GM19468 (cell line): ENCODE results near the gene GAD2.

ENCODE experiments used
- ATAC-seq: cut with Tn5 transposase; IDR thresholded peaks from one replicate; pipeline ENCODE4 v1.9.1; 2021; ENCODE audit warnings: mild to moderate bottlenecking, moderate library complexity, moderate number of reproducible peaks; ENCODE audit not compliant: unreplicated experiment; ENCODE audit errors: extremely low read depth

The GAD2 gene

DNA sequence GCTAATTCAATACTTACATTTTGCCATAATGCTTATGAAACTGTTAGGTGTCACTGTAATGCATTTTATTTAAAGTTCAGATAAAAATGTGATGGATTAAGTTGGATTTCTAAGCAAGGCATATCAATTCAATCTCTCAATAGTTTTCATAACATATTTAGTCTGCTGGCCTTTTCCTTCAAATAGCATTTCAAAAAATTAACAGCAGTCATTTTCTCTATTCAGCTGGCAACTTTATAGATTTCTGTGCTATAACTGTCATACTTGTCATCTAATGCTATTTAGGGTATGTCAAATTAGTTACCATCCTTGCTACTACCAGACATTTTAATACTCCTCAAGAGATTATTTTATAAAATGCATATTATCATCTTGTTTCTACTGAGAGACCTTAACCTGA, 4.3 kb downstream of the GAD2 start:
- ATAC-seq = no peak

DNA sequence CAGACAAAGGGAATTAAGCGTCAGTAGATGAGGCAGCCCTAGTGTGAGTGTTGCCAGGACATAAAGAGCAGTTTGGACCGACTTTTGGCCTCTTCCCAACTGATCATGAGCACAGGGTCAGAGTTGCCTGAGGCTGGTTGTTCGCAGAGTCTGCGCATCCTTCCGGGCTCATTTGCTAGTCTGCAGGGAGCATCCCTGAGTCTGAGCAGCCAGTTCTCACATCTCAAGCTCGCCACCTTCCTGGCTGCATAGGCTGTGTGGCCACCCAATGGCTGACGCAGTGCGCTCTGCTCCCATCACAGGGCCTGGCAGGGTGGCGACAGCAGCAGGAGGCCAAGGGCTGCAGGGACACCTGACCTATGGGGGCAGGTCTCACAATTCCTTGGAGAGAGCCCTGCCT, 5.0 kb downstream of the GAD2 start:
- ATAC-seq = no peak

DNA sequence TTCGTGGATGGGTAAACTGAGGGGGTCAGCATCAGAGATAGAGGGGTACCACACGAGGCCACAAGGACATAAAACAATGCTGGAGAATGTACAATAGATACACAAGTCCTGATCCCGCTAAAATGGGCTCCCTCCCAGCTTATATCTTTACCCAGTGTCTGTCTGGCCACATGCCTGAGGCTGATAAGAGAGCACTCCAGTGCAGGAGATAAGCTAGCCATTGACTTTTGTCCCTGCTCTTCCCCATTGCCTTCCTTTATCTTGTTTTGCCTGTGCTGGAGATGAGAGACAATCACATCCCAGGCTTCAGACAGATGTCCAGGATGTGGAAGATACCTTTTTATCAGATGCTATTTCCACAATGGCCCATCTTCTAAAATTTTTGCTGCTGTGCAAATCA, 6.0 kb downstream of the GAD2 start:
- ATAC-seq = no peak

DNA sequence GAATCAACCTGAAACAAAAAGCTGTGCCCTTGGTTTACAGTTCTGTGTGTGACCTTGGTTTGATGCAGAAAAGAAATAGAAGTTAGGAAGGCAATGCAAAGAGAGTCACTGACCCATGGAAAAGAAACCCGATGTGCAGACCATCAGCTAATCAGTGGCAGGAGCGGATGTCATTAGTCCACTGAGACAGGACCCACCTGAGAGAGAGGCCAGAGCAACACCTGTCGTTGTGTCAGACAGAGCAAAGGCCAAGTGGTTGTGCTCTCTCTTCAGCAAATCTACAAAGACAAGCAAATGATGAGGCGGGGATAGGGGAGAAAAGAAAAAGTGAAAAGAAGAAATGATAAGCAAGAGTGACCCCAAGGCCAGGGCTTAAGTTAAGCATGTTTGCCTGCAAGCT, 8.7 kb downstream of the GAD2 start:
- no peak for ATAC-seq

DNA sequence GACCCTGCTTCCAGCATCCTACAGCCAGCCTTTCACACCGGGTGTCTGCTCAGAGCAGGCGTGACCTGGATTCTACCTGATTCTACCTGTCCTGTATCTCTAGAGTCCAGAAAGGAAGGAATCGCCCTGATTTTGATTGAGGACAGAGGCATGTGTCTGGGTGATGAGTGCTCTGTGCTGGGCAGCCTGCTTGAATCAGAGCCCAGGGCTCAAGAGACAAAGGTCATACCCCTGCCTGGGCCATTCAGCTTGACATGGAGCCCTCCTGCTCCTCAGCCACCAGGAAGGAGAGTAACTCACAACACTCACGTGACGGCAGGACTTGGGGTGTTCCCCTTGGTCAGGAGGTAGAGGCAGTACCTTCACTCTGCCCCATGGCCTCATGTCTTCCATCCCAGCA, 11.2 kb downstream of the GAD2 start:
- no peak for ATAC-seq

DNA sequence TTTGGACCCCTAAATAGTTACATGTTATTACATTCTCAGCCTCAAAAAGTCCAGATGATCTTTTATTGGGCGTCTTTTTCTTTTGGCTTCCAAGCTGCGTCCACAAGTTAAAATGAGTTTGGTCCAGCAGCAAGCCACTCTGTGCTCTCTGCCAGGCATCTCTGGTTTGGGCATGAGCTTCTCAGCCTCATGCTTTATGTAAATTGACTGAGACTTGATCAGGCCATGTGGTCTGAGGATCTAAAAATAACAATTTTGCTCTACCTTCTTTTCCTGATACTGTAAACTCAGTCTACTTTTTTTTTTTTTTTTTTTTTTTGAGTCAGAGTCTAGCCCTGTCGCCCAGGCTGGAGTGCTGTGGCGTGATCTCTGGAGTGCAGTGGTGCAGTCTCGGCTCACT, 15.6 kb downstream of the GAD2 start:
- ATAC-seq = no peak

DNA sequence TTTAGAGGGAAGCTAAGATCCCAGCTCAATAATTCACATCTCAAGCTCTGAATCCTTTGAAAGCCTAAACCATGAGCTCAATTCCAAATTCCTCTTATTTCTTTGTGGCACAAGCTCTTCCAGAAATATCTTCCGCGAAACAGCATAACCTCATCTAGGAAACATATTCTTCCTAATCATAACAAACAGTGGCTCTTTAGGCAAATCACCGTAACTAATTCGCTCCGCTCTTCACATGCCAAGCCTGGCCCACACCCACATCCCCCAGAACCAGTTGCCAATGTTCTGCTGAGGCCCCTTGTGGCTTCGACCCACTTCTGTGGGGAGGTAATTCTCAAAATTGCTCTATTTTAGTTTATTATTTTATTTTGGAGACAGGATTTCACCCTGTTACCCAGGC, 19.2 kb downstream of the GAD2 start:
- no peak for ATAC-seq

DNA sequence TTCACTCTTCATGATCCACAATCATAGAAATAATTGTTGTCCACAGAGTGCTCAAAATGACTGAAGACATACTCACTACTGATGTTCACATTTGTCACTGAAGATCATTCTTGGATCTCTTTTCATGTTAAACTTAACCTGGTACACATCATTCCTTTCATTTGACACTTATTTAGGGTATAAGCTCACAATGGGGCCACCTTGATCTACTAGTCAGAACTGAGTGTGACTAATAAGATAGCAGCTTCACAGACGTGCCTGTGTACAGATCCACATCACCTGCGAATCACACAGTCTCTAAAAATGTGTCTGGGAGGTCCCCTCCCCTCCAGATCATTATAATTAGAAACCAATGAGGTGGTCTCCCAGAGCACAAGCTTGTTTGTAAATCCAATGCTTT, 21.8 kb downstream of the GAD2 start:
- no peak for ATAC-seq

DNA sequence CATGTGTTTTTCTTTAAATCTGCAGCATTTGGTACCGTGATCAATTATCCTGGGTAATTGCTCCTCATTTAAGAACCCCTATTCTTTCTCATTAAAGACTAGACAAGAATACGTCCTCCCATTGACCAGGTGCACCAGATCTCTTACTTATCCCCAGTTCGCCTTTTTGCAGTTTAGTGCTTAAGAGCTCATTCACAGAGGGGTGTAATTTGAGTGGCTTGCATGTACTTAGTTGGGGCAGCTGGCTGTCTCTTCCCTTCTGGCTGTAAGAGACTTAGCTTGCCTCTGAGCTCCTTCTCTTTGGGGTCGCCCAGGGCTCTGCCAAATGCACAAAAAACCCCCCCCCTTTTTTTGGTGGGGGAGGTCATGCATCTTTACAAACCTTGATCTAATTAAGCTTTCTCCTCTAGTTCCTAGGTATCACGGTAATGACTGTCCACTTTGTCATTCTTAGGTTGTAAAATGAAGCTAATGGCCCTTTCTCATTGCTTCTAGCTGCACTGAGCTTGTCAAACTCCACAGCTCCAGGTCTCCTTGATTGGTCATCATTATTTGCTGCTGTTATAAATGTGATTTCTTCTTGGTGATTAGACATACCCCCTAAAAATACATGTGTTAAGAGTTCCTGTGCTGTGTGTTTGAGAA, 26.3 kb downstream of the GAD2 start:
- no peak for ATAC-seq

DNA sequence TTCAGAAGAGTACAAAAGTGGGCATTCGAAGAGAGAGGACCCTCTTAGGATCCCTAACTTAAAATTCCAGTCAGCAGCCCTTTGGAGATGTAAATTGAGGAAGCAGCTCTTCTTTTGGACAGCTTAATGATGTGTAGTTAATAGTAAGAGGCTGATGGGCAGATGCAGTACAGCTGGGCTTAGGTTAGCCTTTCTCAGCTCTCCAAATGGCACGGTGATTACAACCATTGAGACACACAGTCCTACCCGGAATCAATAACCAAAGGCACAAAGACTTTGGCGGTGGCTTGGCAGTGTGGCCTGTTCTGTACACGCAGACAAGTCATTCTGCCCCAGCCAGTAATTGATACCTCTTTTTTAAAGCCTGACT, 26.8 kb downstream of the GAD2 start:
- no peak for ATAC-seq

DNA sequence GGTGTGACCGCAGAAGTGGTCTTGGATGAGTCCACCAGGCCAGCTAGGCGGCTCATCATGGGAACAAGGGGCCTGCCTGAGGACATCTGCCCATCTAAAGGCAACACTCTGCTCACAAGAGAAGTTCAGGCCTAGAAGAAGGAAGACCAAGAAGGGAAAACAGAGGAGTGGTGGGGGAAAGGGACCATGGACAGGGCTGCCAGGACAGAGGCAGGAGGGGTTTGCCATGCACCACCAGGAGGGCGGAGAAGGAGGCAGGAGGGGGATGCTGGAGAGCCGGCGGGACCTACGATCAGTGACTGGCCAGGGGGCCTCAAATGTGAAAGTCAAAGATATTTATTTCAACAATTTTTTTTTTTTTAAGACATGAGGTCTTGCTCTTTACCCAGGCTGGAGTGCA, 33.1 kb downstream of the GAD2 start:
- no peak for ATAC-seq

DNA sequence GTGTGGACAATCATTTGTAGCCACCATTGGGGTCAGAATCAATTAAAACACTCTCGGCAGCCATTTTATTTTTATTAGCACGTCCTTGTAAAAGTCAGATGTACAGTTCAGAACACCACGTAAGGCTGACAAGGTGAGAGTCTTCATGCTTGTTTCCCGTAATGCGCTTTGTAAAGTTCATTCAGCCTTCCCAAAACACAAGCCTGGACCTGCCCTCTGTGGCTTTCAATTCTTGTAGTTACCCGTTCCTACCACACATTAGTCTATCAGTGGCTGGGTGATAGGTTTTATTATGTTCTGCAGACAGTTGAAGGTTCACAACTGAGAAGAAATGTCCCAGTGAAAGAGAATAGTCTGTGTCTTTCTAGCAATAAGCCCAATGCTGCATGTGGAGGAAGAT, 35.4 kb downstream of the GAD2 start:
- no peak for ATAC-seq

DNA sequence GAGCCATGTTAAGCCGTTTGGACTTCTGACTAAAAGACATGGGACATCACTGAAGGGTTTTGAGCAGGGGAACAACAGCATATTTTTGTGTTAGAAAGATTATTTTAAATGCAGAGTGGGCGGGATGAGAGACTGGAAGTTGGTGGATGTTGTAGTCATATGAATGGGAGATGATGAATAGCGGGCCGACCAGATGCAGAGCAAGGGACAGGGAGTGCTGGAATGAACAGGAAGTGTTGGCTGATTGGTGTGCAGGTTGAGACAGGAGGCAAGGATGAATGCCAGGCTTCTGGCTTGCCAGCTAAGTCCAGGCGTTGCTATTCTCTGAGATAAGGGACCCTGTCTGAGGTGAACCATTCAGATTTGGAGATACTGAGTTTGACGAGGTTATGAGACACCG, 38.0 kb downstream of the GAD2 start:
- ATAC-seq = no peak

DNA sequence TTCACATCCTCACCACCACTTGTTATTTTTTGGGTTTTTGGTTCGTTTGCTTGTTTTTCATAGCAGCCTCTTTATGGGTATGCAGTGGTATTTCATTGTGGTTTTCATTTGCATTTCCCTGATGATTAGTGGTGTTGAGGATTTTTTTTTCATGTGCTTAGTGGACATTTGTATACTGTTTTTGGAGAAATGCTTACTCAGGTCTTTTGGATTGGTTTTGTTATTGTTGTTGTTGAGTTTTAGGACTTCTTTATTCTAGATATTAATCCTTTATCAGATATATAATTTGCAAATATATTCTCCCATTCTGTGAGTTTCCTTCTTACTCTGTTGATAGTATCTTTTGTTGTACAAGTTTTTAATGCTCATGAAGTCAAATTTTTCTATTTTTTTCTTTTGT, 42.8 kb downstream of the GAD2 start:
- no peak for ATAC-seq

DNA sequence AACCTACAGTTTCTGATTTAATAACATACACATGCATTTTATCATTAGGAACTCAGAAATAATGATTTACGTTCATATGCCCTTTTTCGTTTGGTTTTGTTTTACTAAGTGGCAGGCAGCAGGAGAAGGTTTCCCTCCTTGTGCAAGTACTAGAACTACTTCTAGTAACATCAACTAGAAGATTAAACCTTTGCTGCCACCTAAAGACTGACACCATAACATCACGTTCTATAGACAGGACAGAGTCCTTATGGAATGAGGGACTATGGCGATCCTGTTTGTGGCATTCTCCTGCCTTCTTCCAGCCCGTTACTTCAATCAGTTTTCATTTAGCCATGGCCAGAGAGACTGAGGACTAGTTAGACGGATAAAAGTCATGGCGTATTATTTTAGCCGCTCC, 53.2 kb downstream of the GAD2 start:
- no peak for ATAC-seq

DNA sequence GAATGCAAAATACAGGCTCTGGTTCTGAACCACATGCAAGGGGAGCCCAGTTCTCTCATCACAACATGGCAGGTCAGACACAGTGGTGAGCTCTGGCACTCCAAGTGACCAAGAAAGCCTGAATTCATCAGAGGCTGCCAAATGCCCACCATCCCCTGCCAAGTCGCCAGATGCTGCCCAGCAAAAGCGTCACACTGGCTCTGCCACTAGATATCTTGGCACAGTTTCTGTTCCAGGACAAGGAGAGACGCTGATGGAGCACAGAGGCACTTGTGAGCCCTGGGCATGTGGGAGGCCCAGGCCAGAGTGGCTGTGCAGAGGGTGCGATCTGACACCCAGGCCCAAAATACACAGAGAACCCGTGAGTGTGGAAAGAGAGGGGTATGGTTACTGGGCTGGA, 57.8 kb downstream of the GAD2 start:
- no peak for ATAC-seq

DNA sequence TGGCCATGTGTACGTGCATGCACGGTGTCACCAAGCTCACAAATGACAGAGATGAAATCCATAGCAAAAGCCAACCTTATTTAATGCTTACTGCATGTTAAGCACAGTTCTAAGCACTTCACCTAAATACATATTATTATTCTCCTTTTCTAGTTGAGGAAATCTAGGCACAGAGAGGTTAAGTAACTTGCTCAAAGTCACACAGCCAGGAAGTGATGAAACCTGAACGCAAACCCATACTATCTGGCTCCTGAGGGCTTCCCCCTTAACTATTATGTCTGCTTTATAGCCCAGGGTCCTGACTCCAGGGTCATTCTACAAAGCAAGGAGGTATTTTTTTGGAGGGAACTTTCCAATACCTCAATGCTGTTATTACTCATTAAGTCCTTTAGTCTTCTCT, 61.7 kb downstream of the GAD2 start:
- no peak for ATAC-seq

DNA sequence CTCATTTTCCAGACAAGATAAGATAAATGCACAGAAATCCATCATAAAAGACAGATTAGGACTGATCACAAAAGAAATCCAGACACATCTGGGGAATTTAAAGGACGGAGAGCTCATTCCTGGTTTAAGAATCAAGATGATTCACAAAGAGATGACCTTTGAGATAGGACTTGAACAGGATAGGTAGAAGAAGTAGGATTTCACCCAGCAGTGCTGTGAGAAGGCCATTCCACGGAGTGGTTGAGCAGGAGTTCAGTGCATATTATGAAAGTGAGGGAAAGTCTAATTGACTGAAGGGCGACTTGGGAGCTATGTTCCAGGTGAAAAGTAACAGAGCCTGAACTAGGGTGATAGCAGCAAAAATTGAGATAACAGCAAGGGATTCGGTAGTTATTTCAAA, 73.7 kb downstream of the GAD2 start:
- ATAC-seq = no peak

DNA sequence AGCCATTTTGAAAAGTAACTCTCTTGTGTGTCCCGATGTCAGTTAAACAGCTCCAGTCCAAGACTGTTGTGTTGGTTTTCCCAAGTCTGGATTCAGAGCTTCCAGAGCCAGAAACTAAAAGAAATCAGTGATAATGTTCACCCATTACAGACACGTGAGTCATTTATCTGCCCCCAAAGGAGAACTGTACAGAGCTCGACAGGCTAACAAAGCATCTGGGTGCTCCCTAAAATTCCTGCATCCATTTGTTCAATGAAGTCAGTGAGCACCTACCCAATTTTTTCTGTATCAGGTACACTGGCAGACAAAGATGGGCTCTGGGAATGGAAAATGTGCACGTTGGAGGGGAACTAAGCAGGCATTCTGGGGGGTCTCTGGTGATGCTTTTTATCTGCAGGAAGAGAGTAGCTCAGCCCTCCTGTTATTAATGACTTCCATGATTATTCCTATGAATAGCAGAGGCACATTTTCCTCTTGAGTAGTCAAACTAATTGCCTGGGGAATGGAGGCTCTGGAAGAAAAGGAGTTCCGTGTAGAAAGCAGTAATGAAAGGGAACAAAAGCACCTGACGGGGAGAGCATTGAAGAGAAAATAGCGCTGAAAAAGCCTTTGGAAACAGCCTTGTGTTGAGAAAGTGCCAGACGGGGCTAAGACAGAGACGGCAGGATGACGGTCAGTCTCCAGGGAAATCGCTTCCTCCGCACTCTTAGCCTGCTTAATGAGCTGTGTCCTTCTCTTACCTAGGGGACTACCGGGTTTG, 75.3 kb downstream of the GAD2 start:
- no peak for ATAC-seq

DNA sequence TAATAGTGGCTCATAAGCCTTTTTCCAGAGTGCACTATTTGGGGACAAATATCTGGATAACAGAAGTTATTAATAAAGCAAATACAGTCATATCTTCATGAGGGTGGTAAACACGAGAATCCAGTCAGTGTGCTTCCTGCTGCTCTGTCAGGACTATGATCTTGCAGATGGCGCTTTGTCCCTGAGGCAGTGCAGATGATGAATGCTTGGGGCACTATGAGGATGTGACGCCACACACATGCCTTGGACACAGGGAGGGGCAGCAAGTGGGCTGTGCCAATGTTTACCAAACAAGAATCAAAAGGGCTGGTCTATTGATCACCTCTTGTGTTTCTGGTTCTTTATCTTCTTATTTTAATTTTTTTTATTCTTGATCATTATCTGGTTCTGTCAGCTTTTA, 79.8 kb downstream of the GAD2 start:
- no peak for ATAC-seq

DNA sequence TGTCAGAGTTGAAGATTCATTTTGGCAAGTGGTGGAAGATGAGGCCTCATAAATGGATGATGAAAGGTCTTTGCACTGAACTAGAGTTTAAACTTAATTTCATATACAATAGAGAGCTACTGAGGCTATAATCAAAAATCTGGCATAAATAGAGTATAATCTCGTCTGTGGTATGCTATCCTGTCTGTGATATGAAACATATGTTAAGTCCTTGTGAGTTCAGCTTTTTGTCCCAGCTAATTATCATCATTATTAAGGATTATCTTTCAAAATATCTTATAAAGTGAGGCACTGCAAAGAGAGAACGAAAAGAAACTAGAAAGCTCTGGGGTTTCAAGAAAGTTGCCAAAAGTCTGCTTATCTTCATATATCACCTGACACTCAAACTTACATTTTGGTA, 83.4 kb downstream of the GAD2 start:
- no peak for ATAC-seq

DNA sequence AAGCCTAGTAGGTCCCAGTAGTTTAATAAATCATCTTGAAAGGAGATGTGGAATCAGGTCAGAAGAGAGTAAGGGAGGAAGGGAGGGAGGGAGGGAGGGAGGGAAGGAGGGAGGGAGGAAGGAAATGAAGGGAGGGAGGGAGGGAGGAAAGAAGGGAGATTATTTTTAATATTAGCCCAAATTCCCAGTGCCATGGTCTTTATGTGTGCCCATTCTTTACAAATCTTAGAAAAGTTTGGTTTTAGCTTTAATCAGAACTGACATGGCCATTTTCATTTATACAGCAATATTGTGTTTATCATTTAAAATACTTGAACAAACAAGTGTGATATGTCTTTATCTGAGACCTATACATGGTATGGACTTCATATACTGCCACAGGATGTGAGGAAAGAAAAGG, 86.8 kb downstream of the GAD2 start:
- no peak for ATAC-seq
